Hepatocyte (in vitro differentiated cells): ENCODE data around the gene ARHGAP21. TPM values are rescaled to one million over a fixed set of nuclear protein-coding genes. Genes with fewer than 3 reads are reported as not detected.

Experiments
- DNase-seq: peaks from one replicate; pipeline ENCODE4 v3.0.0-alpha.2; 2016; ENCODE audit warnings: low spot score
- H2AFZ ChIP-seq: fragments of 200-600 bp; sonication (generic); 2 replicates; pipeline ENCODE4 v1.6.0; 2016; ENCODE audit warnings: antibody characterized with exemption, mild to moderate bottlenecking
- H3K27ac ChIP-seq: fragments of 200-600 bp; sonication (generic); 2 replicates; pipeline ENCODE4 v1.5.1; 2016; ENCODE audit warnings: mild to moderate bottlenecking
- H3K27me3 ChIP-seq: fragments of 200-600 bp; sonication (generic); 2 replicates; pipeline ENCODE4 v1.6.1; 2016
- H3K36me3 ChIP-seq: fragments of 200-600 bp; sonication (generic); replicated peaks from 2 replicates; pipeline ENCODE4 v1.5.1; 2016; ENCODE audit warnings: low read depth; ENCODE audit not compliant: insufficient read depth
- H3K4me1 ChIP-seq: fragments of 200-600 bp; sonication (generic); 2 replicates; pipeline ENCODE4 v1.5.1; 2016; ENCODE audit warnings: mild to moderate bottlenecking, moderate library complexity; ENCODE audit not compliant: insufficient read depth
- H3K4me2 ChIP-seq: fragments of 200-600 bp; sonication (generic); 2 replicates; pipeline ENCODE4 v1.6.0; 2016
- H3K4me3 ChIP-seq: fragments of 200-600 bp; sonication (generic); 2 replicates; pipeline ENCODE4 v1.5.1; 2016; ENCODE audit warnings: mild to moderate bottlenecking
- H3K79me2 ChIP-seq: fragments of 200-600 bp; sonication (generic); 2 replicates; pipeline ENCODE4 v1.6.0; 2017; ENCODE audit warnings: mild to moderate bottlenecking
- H3K9me2 ChIP-seq: fragments of 200-600 bp; sonication (generic); replicated peaks from 2 replicates; pipeline ENCODE4 v1.6.0; 2017; ENCODE audit warnings: mild to moderate bottlenecking; ENCODE audit not compliant: insufficient read depth
- H3K9me3 ChIP-seq: fragments of 200-600 bp; sonication (generic); 2 replicates; pipeline ENCODE4 v1.5.1; 2016; ENCODE audit warnings: low read depth, mild to moderate bottlenecking
- H4K20me1 ChIP-seq: fragments of 200-600 bp; sonication (generic); 2 replicates; pipeline ENCODE4 v1.6.0; 2016; ENCODE audit warnings: mild to moderate bottlenecking; ENCODE audit not compliant: insufficient read depth, poor library complexity, severe bottlenecking
- EZH2 ChIP-seq: fragments of 200-600 bp; sonication (generic); IDR thresholded peaks from 2 replicates; pipeline ENCODE4 v1.6.1; 2016; ENCODE audit warnings: antibody characterized with exemption, mild to moderate bottlenecking, borderline replicate concordance
- EZH2phosphoT487 ChIP-seq: fragments of 200-600 bp; sonication (generic); IDR thresholded peaks from one replicate; pipeline ENCODE4 v1.6.1; 2018; ENCODE audit warnings: antibody characterized with exemption, mild to moderate bottlenecking, low read depth, moderate library complexity; ENCODE audit not compliant: unreplicated experiment, severe bottlenecking
- WGBS: methylation state at CpG from one replicate; pipeline ENCODE4 v1.1.6; 2016; ENCODE audit warnings: low lambda C conversion rate; ENCODE audit errors: missing lambda C conversion rate; 5-methylcytosine and 5-hydroxymethylcytosine counted together
- polyA plus RNA-seq: library from polyadenylated mRNA; unstranded; fragments of >200 nt; fragmentation: Nextera tagmentation; extraction: Ambion mirVana; gene quantifications from 2 replicates; pipeline ENCODE4 v1.2.1, GENCODE V29; 2016
- total RNA-seq: library from RNA; depleted of rRNA; stranded (reverse); fragments of >200 nt; gene quantifications from 2 replicates; pipeline ENCODE4 v1.2.3, GENCODE V29; 2014
- TF ChIP-seq, protein P1 (sequence below): fragments of 200-600 bp; sonication (generic); IDR thresholded peaks from 2 replicates; pipeline ENCODE4 v1.5.1; 2016; ENCODE audit warnings: antibody characterized with exemption, mild to moderate bottlenecking; ENCODE audit not compliant: poor library complexity

ARHGAP21 gene
- total and polyA plus RNA-seq, 2 experiments from 2014 or later = 15.1 to 70.2 TPM

DNA sequence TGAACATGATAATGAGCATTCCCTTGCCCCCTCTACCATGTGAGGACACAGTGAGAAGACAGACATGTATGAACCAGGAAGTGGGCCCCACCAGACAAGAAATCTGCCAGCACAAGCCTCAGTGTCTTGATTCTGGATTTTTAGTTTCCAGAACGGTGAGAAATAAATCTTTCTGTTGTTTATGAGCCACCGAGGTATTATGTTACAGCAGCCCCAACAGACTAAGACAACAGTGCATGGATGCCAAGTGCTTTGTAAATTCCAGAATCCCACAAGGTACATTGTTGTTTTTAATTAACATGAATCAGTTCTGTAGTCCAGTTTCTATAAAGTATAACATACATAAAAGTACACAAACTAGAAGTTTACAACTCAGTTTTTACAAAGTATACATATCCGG, 162.2 kb downstream of the ARHGAP21 start:
- WGBS = 50% methylated on average over 3 of the region's 3 CpGs
- H3K79me2 ChIP-seq = no peaks in the 10 kb centered on the region
- DNase-seq = no peak
- H3K36me3 ChIP-seq = no peaks in the 10 kb centered on the region
- no peak overlapping the region for H3K4me3 ChIP-seq
- no peaks in the 10 kb centered on the region for H4K20me1 ChIP-seq
- H3K4me2 ChIP-seq = no peak overlapping the region
- H2AFZ ChIP-seq = no peak overlapping the region
- no peaks in the 10 kb centered on the region for H3K9me3 ChIP-seq
- H3K9me2 ChIP-seq = no peaks in the 10 kb centered on the region
- TF ChIP-seq, protein P1, sequence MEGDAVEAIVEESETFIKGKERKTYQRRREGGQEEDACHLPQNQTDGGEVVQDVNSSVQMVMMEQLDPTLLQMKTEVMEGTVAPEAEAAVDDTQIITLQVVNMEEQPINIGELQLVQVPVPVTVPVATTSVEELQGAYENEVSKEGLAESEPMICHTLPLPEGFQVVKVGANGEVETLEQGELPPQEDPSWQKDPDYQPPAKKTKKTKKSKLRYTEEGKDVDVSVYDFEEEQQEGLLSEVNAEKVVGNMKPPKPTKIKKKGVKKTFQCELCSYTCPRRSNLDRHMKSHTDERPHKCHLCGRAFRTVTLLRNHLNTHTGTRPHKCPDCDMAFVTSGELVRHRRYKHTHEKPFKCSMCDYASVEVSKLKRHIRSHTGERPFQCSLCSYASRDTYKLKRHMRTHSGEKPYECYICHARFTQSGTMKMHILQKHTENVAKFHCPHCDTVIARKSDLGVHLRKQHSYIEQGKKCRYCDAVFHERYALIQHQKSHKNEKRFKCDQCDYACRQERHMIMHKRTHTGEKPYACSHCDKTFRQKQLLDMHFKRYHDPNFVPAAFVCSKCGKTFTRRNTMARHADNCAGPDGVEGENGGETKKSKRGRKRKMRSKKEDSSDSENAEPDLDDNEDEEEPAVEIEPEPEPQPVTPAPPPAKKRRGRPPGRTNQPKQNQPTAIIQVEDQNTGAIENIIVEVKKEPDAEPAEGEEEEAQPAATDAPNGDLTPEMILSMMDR = no peak
- peak; percentile 91 for TF ChIP-seq EZH2phosphoT487
- H3K27ac ChIP-seq = peak overlapping the region; percentile 59
- peaks cover 4% of the 10 kb centered on the region for H3K4me1 ChIP-seq
- no peaks in the 10 kb centered on the region for H3K27me3 ChIP-seq

DNA sequence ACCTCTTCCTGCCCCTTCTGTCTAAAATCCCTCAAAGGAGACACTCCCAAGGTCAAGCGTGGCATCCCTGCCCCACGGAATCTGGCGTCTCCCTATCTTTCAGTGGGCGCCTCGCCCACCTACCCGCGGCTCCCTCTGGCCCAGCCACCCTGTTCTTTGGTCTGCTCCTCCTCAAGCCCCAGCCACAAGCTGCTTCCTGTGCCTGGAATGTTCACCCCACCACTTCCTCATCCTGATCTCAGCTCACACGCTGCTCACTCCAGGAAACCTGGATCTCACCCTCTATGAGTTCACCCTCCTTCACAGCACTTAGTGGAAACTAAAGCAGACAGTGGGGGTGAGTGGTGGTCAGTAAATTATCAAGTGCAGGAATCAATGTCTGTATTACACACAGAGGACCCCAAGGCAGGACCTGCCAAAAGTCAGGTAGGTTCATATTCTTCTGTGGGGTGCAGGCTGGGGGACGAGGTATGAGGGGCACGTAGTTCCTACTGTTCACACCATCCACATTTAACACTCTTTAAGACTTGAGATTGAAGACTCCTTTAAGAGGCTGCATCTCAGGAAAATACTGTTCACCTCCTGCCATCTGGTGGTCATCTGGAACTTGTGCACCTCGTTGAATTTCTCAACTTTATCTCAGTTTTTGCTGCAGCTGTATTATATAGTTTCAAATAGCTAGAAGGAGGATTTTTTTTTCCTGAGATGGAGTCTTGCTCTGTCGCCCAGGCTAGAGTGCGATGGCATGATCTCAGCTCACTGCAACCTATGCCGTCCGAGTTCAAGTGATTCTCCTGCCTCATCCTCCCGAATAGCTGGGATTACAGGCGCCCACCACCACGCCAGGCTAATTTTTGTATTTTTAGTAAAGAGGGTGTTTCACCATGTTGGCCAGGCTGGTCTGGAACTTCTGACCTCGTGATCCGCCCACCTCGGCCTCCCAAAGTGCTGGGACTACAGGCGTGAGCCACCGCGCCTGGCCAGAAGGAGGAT, 166.6 kb downstream of the ARHGAP21 start:
- Histone ChIP-seq H3K79me2 (no peaks in the 10 kb centered on the region), H3K9me3 (no peaks in the 10 kb centered on the region), H3K9me2 (no peaks in the 10 kb centered on the region), H3K4me2 (no peak overlapping the region), H3K36me3 (no peaks in the 10 kb centered on the region), H2AFZ (no peak overlapping the region), H3K4me1 (peaks cover 4% of the 10 kb centered on the region), H3K27me3 (no peaks in the 10 kb centered on the region), H3K27ac (peak overlapping the region; percentile 33), H4K20me1 (no peaks in the 10 kb centered on the region), H3K4me3 (no peak overlapping the region)
- 58% methylated on average over 24 of the region's 24 CpGs for WGBS
- DNase-seq = peak; percentile 84
- no peak for TF ChIP-seq EZH2phosphoT487
- TF ChIP-seq EZH2 = no peak
- TF ChIP-seq, protein P1 = peak; percentile 78

DNA sequence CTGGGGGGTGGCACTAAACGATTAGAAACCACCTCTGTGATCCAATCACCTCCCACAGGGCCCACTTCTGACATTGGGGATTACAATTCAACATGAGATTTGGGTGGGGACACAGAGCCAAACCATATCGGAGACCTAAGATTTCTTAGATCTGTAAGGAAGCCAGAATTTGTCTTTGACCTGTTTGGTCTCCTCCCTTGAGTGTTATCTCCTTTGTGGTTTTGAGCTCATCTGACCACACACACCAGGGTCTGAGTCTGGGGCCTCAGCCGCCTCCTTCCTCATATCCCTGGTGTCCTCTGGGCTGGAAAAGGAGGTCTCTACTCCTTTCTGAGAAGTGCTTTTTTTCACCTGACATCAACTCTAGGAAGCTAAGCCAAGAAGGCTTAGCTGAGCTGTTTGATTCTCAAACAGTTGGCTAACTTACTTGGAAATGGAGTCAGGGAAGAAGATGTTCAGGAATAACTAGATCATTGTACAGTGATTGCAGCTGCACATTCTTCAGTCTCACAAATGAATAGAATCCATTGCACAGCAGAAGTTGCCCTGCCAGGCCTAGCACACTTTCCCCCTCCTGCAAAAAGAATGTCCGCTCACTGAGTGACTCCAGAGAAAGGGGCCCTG, 167.4 kb downstream of the ARHGAP21 start:
- WGBS = 84% methylated on average over 4 of the region's 4 CpGs
- H3K4me3 ChIP-seq = no peak overlapping the region

More for the DNA sequence above, 167.4 kb downstream of the ARHGAP21 start:
- Histone ChIP-seq H3K79me2 (no peaks in the 10 kb centered on the region), H3K4me2 (no peak overlapping the region), H3K36me3 (no peaks in the 10 kb centered on the region), H2AFZ (no peak overlapping the region), H3K4me1 (peaks cover 4% of the 10 kb centered on the region), H4K20me1 (no peaks in the 10 kb centered on the region), H3K9me3 (no peaks in the 10 kb centered on the region), H3K9me2 (no peaks in the 10 kb centered on the region), H3K27me3 (no peaks in the 10 kb centered on the region), H3K27ac (peak overlapping the region; percentile 33)
- TF ChIP-seq EZH2 = no peak
- TF ChIP-seq EZH2phosphoT487 = no peak
- TF ChIP-seq, protein P1 = no peak
- DNase-seq = no peak
